ENCODE results near the gene DAPK1.
"Not testable (repeated sequence)": the region's sequence is repeated elsewhere in the genome, so short reads cannot be mapped to it uniquely, and the experiment has no call there.

DAPK1 gene

DNA sequence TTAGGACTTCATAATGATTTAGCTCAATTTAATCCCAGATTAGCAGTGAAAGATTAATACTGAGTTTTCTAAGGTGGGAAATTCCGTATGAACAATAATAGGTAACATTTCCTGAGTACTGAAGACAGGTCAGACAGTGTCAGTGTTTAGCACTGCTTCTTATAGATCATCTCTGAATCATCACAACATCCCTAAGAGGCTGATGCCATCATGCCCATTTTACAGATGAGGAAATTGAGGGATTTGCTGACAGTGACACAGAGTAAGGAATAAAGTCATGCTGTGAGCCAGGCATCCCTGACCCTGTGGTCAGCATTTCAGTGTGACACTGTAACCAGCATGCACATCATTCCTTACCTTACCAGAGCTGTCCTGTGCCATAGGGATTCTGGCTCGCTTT, 44.5 kb downstream of the DAPK1 start:
- no peak for DNase-seq (ENCODE audit: low read depth, low spot score)

DNA sequence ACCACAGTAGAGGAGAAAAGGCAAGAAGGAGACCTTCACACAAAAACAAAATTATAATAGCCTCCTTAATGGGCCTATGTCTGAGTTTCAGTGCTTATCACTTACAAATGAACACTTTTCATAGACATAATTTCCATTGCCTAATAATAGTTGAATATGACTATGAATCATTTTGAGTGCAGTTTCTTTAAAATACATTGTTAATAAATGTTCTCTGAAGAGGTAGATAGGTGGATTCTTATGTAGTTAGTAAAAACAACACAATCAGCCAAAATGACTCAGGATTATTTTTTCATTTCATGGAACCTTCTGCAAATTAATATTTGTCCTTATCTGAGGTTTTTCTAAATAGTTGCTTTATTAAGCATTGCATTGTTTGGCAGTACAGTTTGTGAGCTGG, 45.6 kb downstream of the DAPK1 start:
- no peak for DNase-seq (ENCODE audit: low read depth, low spot score)

DNA sequence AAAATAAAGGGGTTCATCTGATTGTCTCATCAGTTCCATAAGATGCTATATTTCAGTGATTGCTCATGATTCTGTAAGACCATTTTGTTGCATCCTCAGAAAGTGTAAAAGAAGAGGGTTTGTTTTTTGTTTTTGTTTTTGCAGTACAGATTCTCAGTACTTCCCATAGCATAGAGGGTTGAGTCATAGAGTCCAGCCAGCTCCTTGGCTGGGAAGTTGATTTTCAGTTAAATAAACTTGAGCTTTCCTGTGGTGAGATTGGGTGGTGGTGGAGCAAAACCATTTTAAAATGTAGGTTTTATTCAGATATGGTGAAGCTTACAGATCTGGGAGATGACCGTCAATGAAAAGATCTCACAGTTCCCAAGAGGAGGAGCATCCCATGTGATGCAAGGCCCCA, 48.2 kb downstream of the DAPK1 start:
- peak; percentile 65 for DNase-seq (ENCODE audit: low read depth, low spot score)

GRCh38 chr9:87546704-87547103, 49.0 kb downstream of the DAPK1 start:
- no peak for DNase-seq (ENCODE audit: low read depth, low spot score)

DNA sequence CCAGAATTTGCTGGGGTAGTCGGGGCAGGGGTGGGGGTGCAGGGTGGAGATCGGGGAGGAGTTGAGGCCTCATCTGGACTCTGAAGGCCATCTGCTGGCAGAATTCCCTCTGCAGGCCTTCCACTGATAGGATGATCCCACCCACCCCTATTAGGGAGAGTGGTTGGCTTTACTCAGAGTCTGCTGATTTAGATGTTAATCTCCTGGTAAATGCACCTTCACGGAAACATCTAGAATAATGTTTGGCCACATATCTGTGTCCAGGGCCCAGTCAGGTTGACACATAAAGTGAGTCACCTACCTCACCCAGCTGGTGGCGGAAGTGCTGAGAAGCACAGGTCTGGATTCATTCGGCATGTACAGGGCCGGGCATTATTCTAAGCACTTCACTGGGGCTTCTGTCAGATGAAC, 50.0 kb downstream of the DAPK1 start:
- peak; percentile 46 for DNase-seq (ENCODE audit: low read depth, low spot score)

DNA sequence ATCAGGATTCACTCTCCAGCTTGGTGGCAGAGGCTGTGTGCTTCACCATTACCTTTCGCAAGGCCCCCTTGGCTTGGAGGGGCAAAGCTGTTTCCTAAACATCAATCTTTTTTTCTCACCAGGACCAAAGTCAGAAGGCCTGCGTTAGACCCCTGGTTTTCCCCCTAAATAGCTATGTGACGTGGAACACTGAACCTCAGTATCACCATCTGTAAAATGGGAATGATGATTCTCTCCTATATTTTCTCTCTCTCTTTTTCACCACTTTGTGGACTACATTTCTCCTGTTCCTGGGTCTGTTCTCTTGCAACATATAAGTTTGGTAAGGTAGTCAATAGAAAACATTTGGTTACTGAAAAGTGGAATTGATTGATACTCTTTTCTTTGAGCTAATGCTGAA, 50.5 kb downstream of the DAPK1 start:
- DNase-seq (ENCODE audit: low read depth, low spot score): no peak

DNA sequence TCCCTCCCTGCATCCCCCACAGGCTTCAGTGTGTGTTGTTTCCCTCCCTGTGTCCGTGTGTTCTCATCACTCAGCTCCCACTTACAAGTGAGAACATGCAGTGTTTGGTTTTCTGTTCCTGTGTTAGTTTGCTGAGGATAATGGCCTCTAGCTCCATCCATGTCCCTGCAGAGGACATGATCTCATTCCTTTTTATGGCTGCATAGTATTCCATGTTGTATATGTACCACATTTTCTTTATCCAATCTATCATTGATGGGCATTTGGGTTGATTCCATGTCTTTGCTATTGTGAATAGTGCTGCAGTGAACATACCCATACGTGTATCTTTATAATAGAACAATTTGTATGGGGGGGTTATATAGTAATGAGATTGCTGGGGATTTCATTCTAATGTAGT, 51.4 kb downstream of the DAPK1 start:
- DNase-seq (ENCODE audit: low read depth, low spot score): not testable (repeated sequence)

GRCh38 chr9:87549791-87550190, 52.1 kb downstream of the DAPK1 start:
- no peak for DNase-seq (ENCODE audit: low read depth, low spot score)

DNA sequence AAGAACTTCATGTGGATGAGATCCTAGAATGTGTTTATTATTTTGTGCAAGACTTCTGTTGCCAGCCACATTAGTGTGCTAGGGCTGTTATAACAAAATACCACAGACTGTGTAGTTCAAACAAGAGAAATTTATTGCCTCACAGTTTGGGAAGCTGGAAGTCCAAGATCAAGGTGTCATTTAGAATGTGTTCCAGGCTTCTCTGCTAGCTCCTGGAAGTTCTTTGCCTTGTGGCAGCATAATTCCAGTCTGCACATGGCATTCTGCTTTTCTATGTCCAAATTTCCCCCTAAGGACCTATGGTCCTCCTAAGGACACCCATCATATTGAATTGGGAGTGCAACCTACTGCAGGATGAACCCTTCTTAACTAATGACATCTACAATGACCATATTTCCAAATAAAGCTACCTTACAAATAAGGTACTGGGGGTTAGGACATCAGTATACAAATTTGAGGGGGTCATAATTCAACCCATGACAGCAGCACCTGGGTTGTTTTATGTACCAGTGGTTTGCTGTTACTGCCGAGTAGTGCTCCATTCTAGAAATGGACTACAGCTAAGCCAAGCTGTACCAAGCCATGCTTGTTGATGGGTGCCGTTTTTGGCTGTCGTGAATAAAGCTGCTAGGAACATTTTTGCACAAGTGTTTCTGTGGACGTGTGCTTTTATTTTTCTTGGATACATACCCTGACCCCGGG, 52.7 kb downstream of the DAPK1 start:
- no peak for DNase-seq (ENCODE audit: low read depth, low spot score)

DNA sequence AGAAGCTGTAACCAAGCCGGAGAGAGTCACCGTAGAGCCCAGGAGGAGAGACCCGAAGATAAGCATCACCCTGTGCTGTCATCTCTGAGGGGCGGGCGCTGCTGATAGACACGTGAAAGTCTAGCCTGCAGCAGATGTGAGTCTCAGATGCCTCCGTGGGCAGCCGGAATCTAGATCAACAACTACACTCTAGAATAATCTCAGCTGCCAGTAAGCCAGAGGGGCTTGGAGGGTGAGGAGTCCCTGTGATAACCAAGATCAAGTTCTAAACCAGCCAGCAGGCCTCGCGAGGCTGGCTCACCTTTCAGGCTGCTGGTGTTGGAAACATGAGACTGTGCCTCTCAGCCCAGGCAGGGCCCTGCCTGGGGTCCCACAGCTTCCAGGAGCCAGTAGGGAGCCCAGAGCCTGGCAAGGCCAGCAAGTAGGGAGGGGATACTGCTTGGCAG, 54.1 kb downstream of the DAPK1 start:
- no peak for DNase-seq (ENCODE audit: low read depth, low spot score)

- DNase-seq (ENCODE audit: low read depth, low spot score): no peak
Measured at GRCh38 chr9:87554171-87554910, 56.7 kb downstream of the DAPK1 start.

GRCh38 chr9:87554976-87555375, 57.3 kb downstream of the DAPK1 start:
- no peak for DNase-seq (ENCODE audit: low read depth, low spot score)

GRCh38 chr9:87556039-87556438, 58.4 kb downstream of the DAPK1 start:
- no peak for DNase-seq (ENCODE audit: low read depth, low spot score)

DNA sequence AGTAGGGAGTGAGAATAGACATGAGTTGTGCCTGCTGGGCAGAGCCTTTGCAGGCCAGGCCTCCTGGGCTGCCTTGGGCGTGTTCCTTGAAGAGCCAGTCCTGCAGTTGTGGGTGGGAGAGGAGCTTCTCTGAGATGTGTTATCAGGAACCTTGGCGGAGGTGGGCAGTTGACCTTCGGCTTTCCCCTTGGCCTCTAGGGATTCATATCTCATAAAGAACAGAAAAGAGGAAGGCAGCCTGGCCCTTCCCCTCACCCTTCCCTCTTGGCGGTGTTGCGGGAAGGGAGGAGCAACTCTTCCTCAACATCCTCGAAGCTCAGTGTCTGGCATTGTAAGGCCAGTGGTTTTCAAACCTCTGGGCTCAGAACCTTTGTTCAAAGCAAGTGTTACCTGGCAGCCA, 59.2 kb downstream of the DAPK1 start:
- DNase-seq (ENCODE audit: low read depth, low spot score): no peak

- DNase-seq (ENCODE audit: low read depth, low spot score): peak; percentile 91
Measured at GRCh38 chr9:87557996-87558395, 60.3 kb downstream of the DAPK1 start.

DNA sequence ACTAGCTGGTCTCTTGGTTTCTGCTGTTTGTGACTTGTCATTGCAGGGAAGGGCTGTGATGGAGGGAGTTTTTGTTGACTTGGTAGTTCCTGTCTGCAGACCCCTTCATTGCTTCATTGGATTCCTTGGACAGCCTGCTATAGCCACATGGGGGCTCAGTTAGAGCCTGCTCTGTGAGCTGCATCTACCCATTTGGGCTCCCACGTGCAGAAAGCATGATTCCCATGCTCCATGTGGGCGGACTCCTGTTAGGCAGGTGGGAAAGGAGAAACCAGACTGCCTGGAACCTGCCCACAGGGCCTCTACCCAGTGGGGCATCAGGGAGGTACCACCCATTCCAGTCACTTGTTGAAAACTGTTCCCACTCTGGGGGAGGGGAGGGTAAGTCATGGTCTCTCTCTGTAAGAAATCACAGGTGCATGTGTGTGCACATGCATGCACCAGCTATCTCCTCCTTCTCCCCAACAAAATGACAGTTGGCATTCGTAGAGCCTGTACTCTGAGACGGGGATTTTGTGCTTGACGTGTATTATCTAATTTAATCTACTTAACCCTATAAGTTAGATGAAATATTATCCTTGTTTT, 61.0 kb downstream of the DAPK1 start:
- DNase-seq (ENCODE audit: low read depth, low spot score): no peak

DNA sequence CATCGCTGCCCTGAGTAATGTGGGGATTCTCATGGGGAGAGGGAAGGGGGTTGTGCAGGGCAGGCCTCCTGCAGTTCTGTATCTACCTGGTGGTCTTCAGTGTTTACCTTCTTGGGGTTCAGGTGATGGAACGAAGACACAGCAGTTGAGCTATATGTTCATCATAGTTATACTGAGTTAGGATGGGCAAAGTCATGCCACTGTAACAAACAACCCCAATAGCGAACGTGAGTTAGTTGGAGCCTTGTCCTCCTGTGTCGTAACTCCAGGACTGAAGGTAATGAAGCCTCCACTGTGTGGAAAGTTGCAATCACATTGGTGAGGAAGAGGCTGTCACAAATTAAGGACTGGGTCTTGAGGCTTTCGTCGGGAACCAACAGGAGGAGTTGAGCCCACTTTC, 64.4 kb downstream of the DAPK1 start:
- no peak for DNase-seq (ENCODE audit: low read depth, low spot score)

GRCh38 chr9:87562530-87563170, 65.0 kb downstream of the DAPK1 start:
- DNase-seq (ENCODE audit: low read depth, low spot score): no peak

DNA sequence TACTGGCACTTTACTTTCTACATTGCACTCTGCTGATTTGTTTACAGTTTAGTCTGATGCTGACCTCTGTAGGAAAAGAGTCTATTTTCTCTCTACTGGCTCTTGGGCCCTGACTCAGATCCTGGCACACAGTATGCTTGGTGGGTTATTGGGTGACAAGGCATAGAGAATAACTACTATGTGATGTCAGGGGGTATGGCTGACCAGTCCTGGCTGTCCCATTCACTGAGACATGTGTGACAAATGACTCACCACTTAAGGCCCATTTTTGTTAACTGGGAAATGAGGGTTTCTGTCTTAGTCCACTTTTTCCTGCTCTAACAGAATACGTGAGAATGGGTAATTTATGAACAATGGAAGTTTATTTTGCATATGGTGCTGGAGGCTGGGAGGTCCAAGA, 66.4 kb downstream of the DAPK1 start:
- DNase-seq (ENCODE audit: low read depth, low spot score): peak; percentile 35

GRCh38 chr9:87564791-87565241, 67.1 kb downstream of the DAPK1 start:
- peak; percentile 26 for DNase-seq (ENCODE audit: low read depth, low spot score)

- no peak for DNase-seq (ENCODE audit: low read depth, low spot score)
Measured at GRCh38 chr9:87567001-87567400, 69.3 kb downstream of the DAPK1 start.

DNA sequence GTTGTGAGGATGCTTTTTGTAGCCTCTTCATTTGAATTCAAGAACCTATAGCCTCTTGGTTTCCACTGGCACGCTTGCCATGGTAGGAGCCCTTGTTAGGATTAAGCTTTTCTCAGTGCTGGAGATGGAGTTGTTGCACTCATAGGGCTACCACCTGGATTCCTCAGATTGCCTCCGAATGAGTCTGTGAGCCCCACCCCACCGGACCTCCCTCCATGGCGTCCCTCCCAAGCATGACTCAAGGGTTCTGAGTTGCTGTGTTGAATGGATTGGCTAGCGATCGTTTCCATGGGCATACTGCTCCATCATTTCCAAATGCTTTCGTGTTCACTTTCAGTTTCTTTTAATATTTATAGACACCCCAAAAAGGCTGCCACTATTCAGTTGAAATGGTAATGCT, 69.9 kb downstream of the DAPK1 start:
- peak; percentile 85 for DNase-seq (ENCODE audit: low read depth, low spot score)
